Measurements from ENCODE around the gene EXOSC6.
"Not testable (repeated sequence)": the region's sequence is repeated elsewhere in the genome, so short reads cannot be mapped to it uniquely, and the experiment has no call there.

The EXOSC6 gene

DNA sequence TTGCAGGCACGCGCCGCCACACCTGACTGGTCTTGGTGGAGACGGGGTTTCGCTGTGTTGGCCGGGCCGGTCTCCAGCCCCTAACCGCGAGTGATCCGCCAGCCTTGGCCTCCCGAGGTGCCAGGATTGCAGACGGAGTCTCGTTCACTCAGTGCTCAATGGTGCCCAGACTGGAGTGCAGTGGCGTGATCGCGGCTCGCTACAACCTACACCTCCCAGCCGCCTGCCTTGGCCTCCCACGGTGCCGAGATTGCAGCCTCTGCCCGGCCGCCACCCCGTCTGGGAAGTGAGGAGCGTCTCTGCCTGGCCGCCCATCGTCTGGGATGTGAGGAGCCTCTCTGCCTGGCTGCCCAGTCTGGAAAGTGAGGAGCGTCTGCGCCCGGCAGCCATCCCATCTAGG lies 47.7 kb downstream of the EXOSC6 start:
- not testable (repeated sequence) for H3K9me3 ChIP-seq (ENCODE audit: control insufficient read depth in 5 of 5, low read length in 5 of 5); H3K4me1 ChIP-seq (ENCODE audit: control insufficient read depth in 5 of 5, insufficient read depth in 5 of 5, low read length in 5 of 5); H3K27me3 ChIP-seq (ENCODE audit: control insufficient read depth in 5 of 5, insufficient read depth in 4 of 5, low read length in 5 of 5); H3K27ac ChIP-seq (ENCODE audit: low read depth, low read length); H3K36me3 ChIP-seq (ENCODE audit: control insufficient read depth in 5 of 5, insufficient read depth in 5 of 5, low read length in 5 of 5); H3K9ac ChIP-seq (ENCODE audit: low read length in 5 of 5); H3K4me3 ChIP-seq (ENCODE audit: low read depth in 1 of 5, low read length in 5 of 5)

DNA sequence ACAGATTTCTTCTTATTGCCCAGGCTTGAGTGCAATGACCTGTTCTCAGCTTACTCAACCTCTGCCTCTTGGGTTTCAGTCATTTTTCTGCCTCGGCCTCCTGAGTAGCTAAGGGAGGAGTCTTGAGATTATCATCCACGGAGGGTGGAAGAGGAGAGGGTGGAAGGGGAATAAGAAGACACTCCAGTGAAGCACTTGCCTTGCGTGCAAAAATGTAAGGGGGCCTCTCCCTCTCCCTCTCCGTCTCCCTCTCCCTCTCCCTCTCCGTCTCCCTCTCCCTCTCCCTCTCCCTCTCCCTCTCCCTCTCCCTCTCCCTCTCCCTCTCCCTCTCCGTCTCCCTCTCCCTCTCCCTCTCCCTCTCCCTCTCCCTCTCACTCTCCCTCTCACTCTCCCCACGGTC lies 48.2 kb downstream of the EXOSC6 start:
- H3K9ac ChIP-seq (ENCODE audit: low read length in 5 of 5); H3K9me3 ChIP-seq (ENCODE audit: control insufficient read depth in 5 of 5, low read length in 5 of 5); H3K27me3 ChIP-seq (ENCODE audit: control insufficient read depth in 5 of 5, insufficient read depth in 4 of 5, low read length in 5 of 5): not testable (repeated sequence)

DNA sequence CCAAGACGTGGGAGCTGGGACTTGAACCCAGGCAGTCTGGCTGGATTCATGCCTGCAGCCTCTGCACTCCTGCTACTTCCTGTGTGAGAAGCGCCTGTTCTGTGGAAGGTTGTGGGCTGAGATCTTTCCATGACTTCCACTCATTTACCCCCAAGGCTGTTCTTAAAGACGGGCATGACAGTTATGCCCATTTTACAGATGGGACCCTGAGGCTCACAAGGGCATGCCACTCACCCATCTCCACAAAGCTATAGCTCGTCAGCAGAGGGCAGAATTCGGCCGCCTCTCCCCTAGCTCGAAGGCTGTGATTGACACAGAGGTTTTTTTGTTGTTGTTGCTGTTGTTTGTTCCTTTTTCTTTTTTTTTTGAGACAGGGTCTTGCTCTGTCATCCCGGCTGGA lies 51.7 kb downstream of the EXOSC6 start:
- not testable (repeated sequence) for H3K27ac ChIP-seq (ENCODE audit: low read depth, low read length); H3K4me1 ChIP-seq (ENCODE audit: control insufficient read depth in 5 of 5, insufficient read depth in 5 of 5, low read length in 5 of 5); H3K4me3 ChIP-seq (ENCODE audit: low read depth in 1 of 5, low read length in 5 of 5); H3K27me3 ChIP-seq (ENCODE audit: control insufficient read depth in 5 of 5, insufficient read depth in 4 of 5, low read length in 5 of 5); H3K36me3 ChIP-seq (ENCODE audit: control insufficient read depth in 5 of 5, insufficient read depth in 5 of 5, low read length in 5 of 5); H3K9me3 ChIP-seq (ENCODE audit: control insufficient read depth in 5 of 5, low read length in 5 of 5); H3K9ac ChIP-seq (ENCODE audit: low read length in 5 of 5)

More for the DNA sequence above, 48.2 kb downstream of the EXOSC6 start:
- H3K36me3 ChIP-seq (ENCODE audit: control insufficient read depth in 5 of 5, insufficient read depth in 5 of 5, low read length in 5 of 5); H3K4me1 ChIP-seq (ENCODE audit: control insufficient read depth in 5 of 5, insufficient read depth in 5 of 5, low read length in 5 of 5); H3K4me3 ChIP-seq (ENCODE audit: low read depth in 1 of 5, low read length in 5 of 5); H3K27ac ChIP-seq (ENCODE audit: low read depth, low read length): not testable (repeated sequence)

DNA sequence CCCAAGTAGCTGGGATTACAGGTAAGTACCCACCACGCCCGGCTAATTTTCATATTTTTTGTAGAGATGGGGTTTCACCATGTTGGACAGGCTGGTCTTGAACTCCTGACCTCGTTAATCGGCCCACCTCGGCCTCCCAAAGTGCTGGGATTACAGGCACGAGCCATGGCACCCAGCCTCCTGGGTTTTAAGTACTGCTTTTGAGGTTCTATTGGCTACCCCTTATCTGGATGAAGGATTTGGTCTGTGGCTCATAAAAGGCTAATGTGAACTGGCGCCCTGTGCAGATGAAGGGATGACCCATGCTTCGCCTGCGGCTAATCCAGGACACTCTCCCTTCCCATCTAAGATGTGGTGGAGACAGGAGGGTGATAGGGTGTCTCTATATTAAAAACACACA lies 52.6 kb downstream of the EXOSC6 start:
- not testable (repeated sequence) for H3K27ac ChIP-seq (ENCODE audit: low read depth, low read length); H3K4me3 ChIP-seq (ENCODE audit: low read depth in 1 of 5, low read length in 5 of 5); H3K9ac ChIP-seq (ENCODE audit: low read length in 5 of 5); H3K36me3 ChIP-seq (ENCODE audit: control insufficient read depth in 5 of 5, insufficient read depth in 5 of 5, low read length in 5 of 5); H3K4me1 ChIP-seq (ENCODE audit: control insufficient read depth in 5 of 5, insufficient read depth in 5 of 5, low read length in 5 of 5); H3K27me3 ChIP-seq (ENCODE audit: control insufficient read depth in 5 of 5, insufficient read depth in 4 of 5, low read length in 5 of 5); H3K9me3 ChIP-seq (ENCODE audit: control insufficient read depth in 5 of 5, low read length in 5 of 5)

DNA sequence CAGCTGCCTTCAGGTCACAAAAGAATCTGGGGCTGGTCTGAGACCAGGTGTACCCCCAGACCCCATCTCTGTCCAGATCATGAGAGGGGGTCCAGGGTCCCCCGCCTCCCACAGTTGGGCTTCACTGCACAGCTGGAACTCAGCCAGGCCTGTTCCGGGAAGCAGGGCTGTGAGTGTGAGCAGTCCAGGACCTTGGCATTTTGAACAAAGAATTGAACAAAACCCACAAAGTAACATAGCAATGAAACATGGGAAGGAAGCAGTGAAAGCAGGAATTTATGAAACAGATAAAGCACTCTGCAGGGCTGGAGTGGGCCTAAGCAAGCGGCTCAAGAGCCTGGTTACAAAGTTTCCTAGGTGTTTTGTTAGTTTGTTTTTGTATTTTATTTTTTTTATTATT lies 53.1 kb downstream of the EXOSC6 start:
- H3K9me3 ChIP-seq (ENCODE audit: control insufficient read depth in 5 of 5, low read length in 5 of 5); H3K27ac ChIP-seq (ENCODE audit: low read depth, low read length); H3K4me3 ChIP-seq (ENCODE audit: low read depth in 1 of 5, low read length in 5 of 5); H3K36me3 ChIP-seq (ENCODE audit: control insufficient read depth in 5 of 5, insufficient read depth in 5 of 5, low read length in 5 of 5); H3K9ac ChIP-seq (ENCODE audit: low read length in 5 of 5); H3K27me3 ChIP-seq (ENCODE audit: control insufficient read depth in 5 of 5, insufficient read depth in 4 of 5, low read length in 5 of 5); H3K4me1 ChIP-seq (ENCODE audit: control insufficient read depth in 5 of 5, insufficient read depth in 5 of 5, low read length in 5 of 5): not testable (repeated sequence)

DNA sequence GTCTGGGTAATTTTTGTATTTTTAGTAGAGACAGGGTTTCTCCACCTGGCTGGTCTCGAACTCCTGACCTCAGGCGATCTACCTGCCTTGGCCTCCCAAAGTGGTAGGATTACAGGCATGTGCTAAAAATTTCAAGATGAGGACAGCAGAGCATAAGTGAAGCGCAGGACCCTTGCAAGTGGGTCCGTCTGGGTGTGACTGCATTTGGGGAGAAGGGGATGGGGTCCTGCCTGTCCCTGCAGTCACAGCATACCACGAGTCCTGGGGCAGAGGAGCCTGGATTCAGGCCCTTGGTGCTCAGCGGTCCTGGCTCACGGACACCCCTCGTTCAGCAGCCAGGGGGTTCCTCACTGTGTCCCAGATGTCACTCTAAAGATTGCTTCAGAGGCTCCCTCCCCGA lies 53.5 kb downstream of the EXOSC6 start:
- H3K9me3 ChIP-seq (ENCODE audit: control insufficient read depth in 5 of 5, low read length in 5 of 5); H3K36me3 ChIP-seq (ENCODE audit: control insufficient read depth in 5 of 5, insufficient read depth in 5 of 5, low read length in 5 of 5); H3K27me3 ChIP-seq (ENCODE audit: control insufficient read depth in 5 of 5, insufficient read depth in 4 of 5, low read length in 5 of 5); H3K4me3 ChIP-seq (ENCODE audit: low read depth in 1 of 5, low read length in 5 of 5); H3K27ac ChIP-seq (ENCODE audit: low read depth, low read length); H3K9ac ChIP-seq (ENCODE audit: low read length in 5 of 5); H3K4me1 ChIP-seq (ENCODE audit: control insufficient read depth in 5 of 5, insufficient read depth in 5 of 5, low read length in 5 of 5): not testable (repeated sequence)

DNA sequence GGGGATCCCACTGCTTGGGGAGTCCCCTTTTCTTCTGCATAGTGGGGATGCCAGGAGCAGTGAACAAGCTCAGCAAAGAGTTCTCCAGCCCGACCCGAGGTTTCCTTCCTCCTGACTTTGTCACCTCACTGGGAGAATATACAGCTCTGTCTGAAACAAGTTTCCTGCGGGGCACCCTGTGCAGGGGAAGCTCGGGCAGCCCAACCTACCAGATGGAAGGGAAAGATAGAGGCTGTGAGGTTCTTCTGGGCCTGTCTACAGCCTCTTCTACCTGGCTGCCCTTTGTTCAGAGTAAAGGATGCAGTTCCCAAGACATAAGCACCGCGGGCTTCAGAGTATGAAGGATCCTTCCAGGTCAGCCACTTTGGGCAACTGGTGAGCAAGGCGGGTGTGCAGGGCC lies 54.1 kb downstream of the EXOSC6 start:
- not testable (repeated sequence) for H3K9me3 ChIP-seq (ENCODE audit: control insufficient read depth in 5 of 5, low read length in 5 of 5); H3K27me3 ChIP-seq (ENCODE audit: control insufficient read depth in 5 of 5, insufficient read depth in 4 of 5, low read length in 5 of 5); H3K9ac ChIP-seq (ENCODE audit: low read length in 5 of 5); H3K4me3 ChIP-seq (ENCODE audit: low read depth in 1 of 5, low read length in 5 of 5); H3K36me3 ChIP-seq (ENCODE audit: control insufficient read depth in 5 of 5, insufficient read depth in 5 of 5, low read length in 5 of 5); H3K4me1 ChIP-seq (ENCODE audit: control insufficient read depth in 5 of 5, insufficient read depth in 5 of 5, low read length in 5 of 5); H3K27ac ChIP-seq (ENCODE audit: low read depth, low read length)

Data from subcutaneous abdominal adipose tissue (tissue), 5 donors.